OCI-LY1 (cell line): ENCODE results near the gene PID1.

Experiments used
- H2AFZ ChIP-seq: fragments of 200-600 bp; sonication (generic), shearing (Covaris generic); 2 replicates; pipeline ENCODE4 v1.6.0; 2014; ENCODE audit warnings: antibody characterized with exemption, mild to moderate bottlenecking, low read length
- H3F3A ChIP-seq: fragments of 200-600 bp; sonication (generic), shearing (Covaris generic); 2 replicates; pipeline ENCODE4 v1.6.0; 2014; ENCODE audit warnings: mild to moderate bottlenecking, antibody characterized with exemption, low read length, moderate library complexity; ENCODE audit not compliant: insufficient read depth
- H3K27ac ChIP-seq: fragments of 200-600 bp; sonication (generic); 2 replicates; pipeline ENCODE4 v1.5.1; 2014; ENCODE audit warnings: low read length, mixed run types, mild to moderate bottlenecking, low read depth; ENCODE audit not compliant: poor library complexity, severe bottlenecking
- H3K27me3 ChIP-seq: fragments of 200-600 bp; sonication (generic); 2 replicates; pipeline ENCODE4 v1.6.0; 2014; ENCODE audit warnings: antibody characterized with exemption, mild to moderate bottlenecking, low read length, moderate library complexity; ENCODE audit not compliant: insufficient read depth
- H3K36me3 ChIP-seq: fragments of 200-600 bp; sonication (generic); 2 replicates; pipeline ENCODE4 v1.6.1; 2014; ENCODE audit warnings: mild to moderate bottlenecking, antibody characterized with exemption, low read length, moderate library complexity, mixed read lengths; ENCODE audit not compliant: insufficient read depth
- H3K4me1 ChIP-seq: fragments of 200-600 bp; sonication (generic); 2 replicates; pipeline ENCODE4 v1.5.1; 2014; ENCODE audit warnings: mild to moderate bottlenecking, low read length, moderate library complexity; ENCODE audit not compliant: insufficient read depth, severe bottlenecking
- H3K4me2 ChIP-seq: fragments of 200-600 bp; sonication (generic), shearing (Covaris generic); 2 replicates; pipeline ENCODE4 v1.6.1; 2014; ENCODE audit warnings: low read length
- H3K4me3 ChIP-seq: fragments of 200-600 bp; sonication (generic); 2 replicates; pipeline ENCODE4 v1.5.1; 2014; ENCODE audit warnings: low read length, low read depth, mild to moderate bottlenecking, mixed read lengths; ENCODE audit not compliant: poor library complexity, severe bottlenecking
- H3K79me2 ChIP-seq: fragments of 200-600 bp; shearing (Covaris generic); 2 replicates; pipeline ENCODE4 v1.6.1; 2016; ENCODE audit warnings: mixed run types, low read length, mixed read lengths; ENCODE audit not compliant: insufficient read depth
- H3K9ac ChIP-seq: fragments of 200-600 bp; sonication (generic), shearing (Covaris generic); 2 replicates; pipeline ENCODE4 v1.6.1; 2014; ENCODE audit warnings: mild to moderate bottlenecking, low read length, mixed read lengths
- H3K9me2 ChIP-seq: fragments of 200-600 bp; sonication (generic), shearing (Covaris generic); 2 replicates; pipeline ENCODE4 v1.6.1; 2014; ENCODE audit warnings: low read depth, mild to moderate bottlenecking, low read length, mixed read lengths
- H3K9me3 ChIP-seq: fragments of 200-600 bp; shearing (Covaris generic); 2 replicates; pipeline ENCODE4 v1.6.1; 2014; ENCODE audit warnings: low read length, mixed read lengths
- H4K20me1 ChIP-seq: fragments of 200-600 bp; sonication (generic), shearing (Covaris generic); 2 replicates; pipeline ENCODE4 v1.6.0; 2016; ENCODE audit warnings: mild to moderate bottlenecking, low read length; ENCODE audit not compliant: insufficient read depth
- EZH2 ChIP-seq: fragments of 200-600 bp; sonication (generic), shearing (Covaris generic); IDR thresholded peaks from 2 replicates; pipeline ENCODE4 v1.8.0; 2017; ENCODE audit warnings: borderline replicate concordance, mixed run types, mild to moderate bottlenecking, antibody characterized with exemption, low read length, moderate library complexity, mixed read lengths
- TF ChIP-seq, protein P1 (sequence below): fragments of 200-600 bp; sonication (generic), shearing (Covaris generic); IDR thresholded peaks from 2 replicates; pipeline ENCODE4 v1.5.1; 2017; ENCODE audit warnings: mild to moderate bottlenecking, antibody characterized with exemption, low read length, moderate library complexity, mixed read lengths

PID1 gene

DNA sequence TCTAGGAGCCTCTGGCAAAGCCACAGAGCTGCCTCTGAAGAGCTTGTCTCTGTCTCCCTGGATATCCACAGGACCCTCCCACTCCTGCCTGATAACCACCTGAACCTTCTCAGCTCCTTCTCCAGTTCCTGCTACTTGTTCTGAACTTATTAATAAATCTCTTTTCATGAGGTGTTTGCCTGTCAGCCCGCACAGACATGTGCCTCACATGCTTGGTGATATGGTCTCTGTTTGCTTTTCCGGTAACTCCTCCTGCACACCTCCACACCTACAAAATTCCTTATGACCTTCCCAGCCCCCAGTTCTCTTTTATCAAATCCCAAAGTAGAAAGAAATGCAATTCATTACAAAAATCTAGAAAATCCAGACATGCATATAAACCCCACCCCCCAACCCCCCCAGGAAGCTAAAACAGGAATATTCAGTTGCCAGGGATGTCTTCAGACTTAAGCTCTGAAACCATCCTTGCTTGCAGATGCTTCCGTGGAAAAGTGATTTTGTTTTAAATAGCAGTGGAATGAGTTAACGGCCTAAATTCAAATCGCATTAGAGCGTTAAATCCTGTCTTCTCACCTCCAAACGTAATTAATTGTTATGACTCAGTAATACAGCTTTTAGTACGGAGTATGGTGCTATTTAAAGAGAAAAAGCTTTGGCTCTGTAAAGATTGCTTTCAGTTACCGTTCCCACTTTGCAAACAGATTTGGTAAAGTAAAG lies 2.1 kb upstream of the PID1 start:
- no peaks in the 10 kb centered on the region for H4K20me1 ChIP-seq
- no peak overlapping the region for H3K9ac ChIP-seq

GRCh38 chr2:229269941-229270340 lies 1.1 kb downstream of the PID1 start:
- H3K4me2 ChIP-seq, result no peak overlapping the region
- no peaks in the 10 kb centered on the region for H4K20me1 ChIP-seq
- H3K4me3 ChIP-seq, result no peak overlapping the region
- no peaks in the 10 kb centered on the region for H3K79me2 ChIP-seq
- no peak overlapping the region for H3K9ac ChIP-seq
- no peak overlapping the region for H3K27ac ChIP-seq
- no peaks in the 10 kb centered on the region for H3K36me3 ChIP-seq
- no peak for TF ChIP-seq EZH2
- H3K4me1 ChIP-seq, result no peaks in the 10 kb centered on the region
- no peak overlapping the region for H2AFZ ChIP-seq
- no peaks in the 10 kb centered on the region for H3K27me3 ChIP-seq
- no peaks in the 10 kb centered on the region for H3F3A ChIP-seq
- H3K9me3 ChIP-seq, result no peaks in the 10 kb centered on the region
- no peaks in the 10 kb centered on the region for H3K9me2 ChIP-seq

More for the DNA sequence above, 2.1 kb upstream of the PID1 start:
- Histone ChIP-seq H3K4me3 (no peak overlapping the region), H3K27me3 (no peaks in the 10 kb centered on the region), H3K9me3 (no peaks in the 10 kb centered on the region), H3K36me3 (no peaks in the 10 kb centered on the region), H2AFZ (no peak overlapping the region), H3K9me2 (no peaks in the 10 kb centered on the region), H3K27ac (no peak overlapping the region), H3F3A (no peaks in the 10 kb centered on the region), H3K4me2 (no peak overlapping the region), H3K79me2 (no peaks in the 10 kb centered on the region), H3K4me1 (no peaks in the 10 kb centered on the region)
- TF ChIP-seq, protein P1, sequence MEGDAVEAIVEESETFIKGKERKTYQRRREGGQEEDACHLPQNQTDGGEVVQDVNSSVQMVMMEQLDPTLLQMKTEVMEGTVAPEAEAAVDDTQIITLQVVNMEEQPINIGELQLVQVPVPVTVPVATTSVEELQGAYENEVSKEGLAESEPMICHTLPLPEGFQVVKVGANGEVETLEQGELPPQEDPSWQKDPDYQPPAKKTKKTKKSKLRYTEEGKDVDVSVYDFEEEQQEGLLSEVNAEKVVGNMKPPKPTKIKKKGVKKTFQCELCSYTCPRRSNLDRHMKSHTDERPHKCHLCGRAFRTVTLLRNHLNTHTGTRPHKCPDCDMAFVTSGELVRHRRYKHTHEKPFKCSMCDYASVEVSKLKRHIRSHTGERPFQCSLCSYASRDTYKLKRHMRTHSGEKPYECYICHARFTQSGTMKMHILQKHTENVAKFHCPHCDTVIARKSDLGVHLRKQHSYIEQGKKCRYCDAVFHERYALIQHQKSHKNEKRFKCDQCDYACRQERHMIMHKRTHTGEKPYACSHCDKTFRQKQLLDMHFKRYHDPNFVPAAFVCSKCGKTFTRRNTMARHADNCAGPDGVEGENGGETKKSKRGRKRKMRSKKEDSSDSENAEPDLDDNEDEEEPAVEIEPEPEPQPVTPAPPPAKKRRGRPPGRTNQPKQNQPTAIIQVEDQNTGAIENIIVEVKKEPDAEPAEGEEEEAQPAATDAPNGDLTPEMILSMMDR, result no peak
- TF ChIP-seq EZH2, result no peak

DNA sequence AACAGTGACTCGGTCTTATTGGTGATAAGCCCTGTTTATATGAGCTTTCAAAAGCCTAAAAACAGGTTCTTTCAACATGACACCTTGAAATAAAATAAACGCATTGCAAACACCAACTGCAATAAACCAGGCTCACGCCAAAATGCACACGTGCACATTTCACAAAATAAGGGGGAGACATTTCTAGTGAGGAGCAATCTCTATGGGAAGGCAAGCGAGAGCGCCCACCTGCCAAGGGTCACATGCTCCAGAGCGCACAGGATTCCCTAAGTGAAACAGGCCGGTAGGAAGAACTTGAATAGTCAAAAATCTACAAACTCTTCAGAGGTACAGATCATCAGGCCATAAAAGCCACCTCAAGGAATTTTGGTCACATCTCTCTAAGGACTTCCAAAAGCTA lies 1.9 kb downstream of the PID1 start:
- H2AFZ ChIP-seq, result no peak overlapping the region
- no peak for TF ChIP-seq EZH2
- TF ChIP-seq, protein P1, result no peak
- no peaks in the 10 kb centered on the region for H3K36me3 ChIP-seq
- no peaks in the 10 kb centered on the region for H3K79me2 ChIP-seq
- no peaks in the 10 kb centered on the region for H3K9me3 ChIP-seq
- H3K9me2 ChIP-seq, result no peaks in the 10 kb centered on the region
- H3K9ac ChIP-seq, result no peak overlapping the region
- no peak overlapping the region for H3K4me2 ChIP-seq
- H3K27ac ChIP-seq, result no peak overlapping the region
- H3K4me3 ChIP-seq, result no peak overlapping the region
- H3K4me1 ChIP-seq, result no peaks in the 10 kb centered on the region
- H4K20me1 ChIP-seq, result no peaks in the 10 kb centered on the region
- no peaks in the 10 kb centered on the region for H3K27me3 ChIP-seq
- no peaks in the 10 kb centered on the region for H3F3A ChIP-seq

DNA sequence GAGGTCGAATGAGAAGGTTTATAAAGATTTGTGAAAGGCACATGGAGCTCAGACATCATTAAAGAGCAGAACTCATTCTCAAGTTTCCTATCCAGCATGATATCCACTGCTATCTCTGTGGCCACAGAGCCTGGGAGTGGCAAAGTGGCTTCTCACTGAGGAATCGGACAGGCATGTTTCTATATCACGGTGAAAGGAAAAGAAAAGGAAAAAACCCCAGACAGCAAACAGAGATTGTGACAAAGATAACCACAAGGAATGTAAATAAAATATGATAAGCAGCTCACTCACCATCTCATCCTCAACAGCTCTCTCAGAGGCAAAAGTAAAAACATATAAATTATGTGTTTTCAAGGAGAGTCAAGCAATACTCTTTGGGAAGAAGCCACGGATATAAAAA lies 2.5 kb downstream of the PID1 start:
- Histone ChIP-seq H3K27ac (no peak overlapping the region), H3K4me2 (no peak overlapping the region), H3F3A (no peaks in the 10 kb centered on the region), H3K4me1 (no peaks in the 10 kb centered on the region), H4K20me1 (no peaks in the 10 kb centered on the region), H3K9ac (no peak overlapping the region), H3K9me2 (no peaks in the 10 kb centered on the region), H3K4me3 (no peak overlapping the region), H3K27me3 (no peaks in the 10 kb centered on the region), H3K36me3 (no peaks in the 10 kb centered on the region), H2AFZ (no peak overlapping the region), H3K79me2 (no peaks in the 10 kb centered on the region), H3K9me3 (no peaks in the 10 kb centered on the region)
- TF ChIP-seq EZH2, result no peak
